ENCODE measurements around the gene ATOH8.

The ATOH8 gene

DNA sequence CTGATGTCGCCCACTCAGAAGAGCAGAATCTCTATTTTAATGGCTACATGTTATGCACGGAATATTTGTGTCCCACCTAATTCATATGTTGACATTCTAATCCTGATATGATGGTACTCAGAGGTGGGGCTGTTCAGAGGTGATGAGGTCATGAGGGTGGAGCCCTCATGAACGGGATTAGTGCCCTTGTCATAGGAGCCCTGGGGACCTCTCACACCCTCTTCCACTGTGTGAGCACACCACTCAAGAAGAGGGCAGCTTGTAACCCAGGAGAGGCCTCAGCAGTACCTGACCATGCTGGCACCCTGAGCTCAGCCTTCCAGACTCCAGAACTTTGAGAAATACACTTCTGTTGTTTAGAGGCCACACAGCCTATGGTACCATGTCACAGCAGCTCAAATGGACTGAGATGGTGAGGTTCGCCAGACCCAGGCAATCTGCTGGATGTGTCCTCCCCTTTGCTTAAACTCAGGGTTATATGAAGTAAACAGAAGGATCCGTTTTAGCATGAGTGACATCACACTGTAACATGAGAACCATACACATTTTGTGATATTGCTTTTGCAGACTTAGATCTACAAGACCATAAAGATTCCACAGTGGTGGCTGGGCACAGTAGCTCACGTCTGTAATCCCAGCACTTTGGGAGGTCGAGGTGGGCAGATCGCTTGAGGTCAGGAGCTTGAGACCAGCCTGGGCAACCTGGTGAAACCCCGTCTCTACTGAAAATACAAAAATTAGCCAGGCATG is 48.7 kb downstream of the ATOH8 start:
- DNase-seq (ENCODE audit: low read depth) = no peak

DNA sequence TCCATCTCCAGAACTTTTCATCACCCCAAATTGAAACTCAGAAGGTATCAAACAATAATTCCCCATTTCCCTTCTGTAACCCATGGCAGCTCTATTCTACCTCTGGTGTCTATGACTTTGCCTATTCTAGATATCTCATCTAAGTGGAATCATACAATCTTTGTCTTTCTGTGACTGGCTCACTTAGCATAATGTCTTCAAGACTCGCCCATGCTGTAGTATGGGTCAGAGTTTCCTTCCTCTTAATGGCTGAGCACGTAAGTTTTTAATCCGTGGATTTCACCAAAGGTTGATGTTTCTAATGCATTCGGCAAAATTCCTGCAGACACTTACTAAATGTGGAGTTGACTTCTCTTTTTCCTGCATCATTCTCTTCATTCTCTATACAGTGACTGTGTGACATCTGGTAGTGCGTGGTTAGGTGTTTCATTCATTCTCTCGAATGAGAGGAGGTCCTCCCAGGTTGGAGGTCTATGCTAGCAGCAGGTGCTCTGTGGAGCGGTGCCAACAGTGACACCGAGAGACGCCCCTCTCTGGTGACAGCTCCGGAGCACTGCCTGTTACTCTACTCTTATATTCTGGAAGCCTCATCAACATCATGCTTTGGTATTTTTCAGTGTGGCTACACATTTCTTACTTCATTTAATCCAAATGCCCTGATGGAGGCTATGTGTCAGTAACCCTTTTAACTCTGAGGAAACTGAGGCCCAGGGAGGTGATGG is 50.1 kb downstream of the ATOH8 start:
- no peak for DNase-seq (ENCODE audit: low read depth)

DNA sequence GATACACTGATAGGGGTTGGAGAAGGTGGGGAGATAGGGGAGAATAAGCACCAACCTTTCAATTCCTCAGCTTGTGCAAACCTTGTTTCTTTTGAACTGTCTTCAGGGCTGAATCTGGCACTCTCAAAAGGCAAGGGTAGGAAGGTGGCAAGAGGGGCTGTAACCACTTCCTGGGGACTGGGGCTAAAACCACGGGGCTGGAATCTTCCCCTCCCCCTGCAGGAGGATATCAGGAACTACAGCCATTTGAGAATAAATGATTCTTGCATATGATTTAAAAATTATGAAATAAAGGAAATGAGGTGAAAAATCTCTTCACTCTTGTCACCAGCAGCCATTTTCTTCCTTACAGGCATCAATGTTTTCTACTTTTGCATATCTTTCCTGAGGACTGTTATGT is 50.8 kb downstream of the ATOH8 start:
- DNase-seq (ENCODE audit: low read depth) = no peak

DNA sequence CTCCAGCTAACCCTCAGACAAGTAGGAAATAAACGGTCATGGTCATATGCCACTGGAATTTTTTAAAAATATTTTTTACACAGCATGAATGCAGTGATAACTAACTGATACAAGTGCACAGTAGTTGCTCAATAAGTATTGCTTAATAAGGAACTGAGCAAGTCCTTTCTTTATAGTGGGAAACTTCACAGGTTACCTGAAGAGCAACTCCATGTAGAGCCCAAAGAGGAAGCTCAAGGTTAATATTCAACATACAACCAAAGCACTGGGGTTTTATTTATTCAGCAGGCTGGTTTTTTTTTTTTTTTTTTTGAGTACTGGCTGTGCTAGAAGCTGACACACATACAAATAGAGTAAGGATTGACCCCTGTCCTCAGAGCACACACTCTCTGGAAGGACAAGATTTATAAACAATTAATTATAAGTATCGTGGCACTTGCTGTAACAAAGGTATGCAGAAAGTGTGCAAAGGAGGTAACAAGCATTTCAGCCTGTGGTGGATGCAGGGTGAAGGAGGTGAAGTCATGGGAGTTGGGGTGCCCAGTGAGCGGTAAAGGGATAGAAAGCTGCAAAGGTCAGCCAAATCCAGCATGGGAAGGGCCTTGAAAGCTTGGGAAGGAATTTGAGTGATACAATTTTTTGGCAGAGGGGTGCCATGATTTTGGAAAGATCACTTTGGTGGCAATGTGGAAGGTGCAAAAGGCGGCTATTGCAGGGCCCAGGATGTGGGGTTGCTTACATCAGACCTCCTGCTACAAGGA is 52.7 kb downstream of the ATOH8 start:
- no peak for DNase-seq (ENCODE audit: low read depth)

DNA sequence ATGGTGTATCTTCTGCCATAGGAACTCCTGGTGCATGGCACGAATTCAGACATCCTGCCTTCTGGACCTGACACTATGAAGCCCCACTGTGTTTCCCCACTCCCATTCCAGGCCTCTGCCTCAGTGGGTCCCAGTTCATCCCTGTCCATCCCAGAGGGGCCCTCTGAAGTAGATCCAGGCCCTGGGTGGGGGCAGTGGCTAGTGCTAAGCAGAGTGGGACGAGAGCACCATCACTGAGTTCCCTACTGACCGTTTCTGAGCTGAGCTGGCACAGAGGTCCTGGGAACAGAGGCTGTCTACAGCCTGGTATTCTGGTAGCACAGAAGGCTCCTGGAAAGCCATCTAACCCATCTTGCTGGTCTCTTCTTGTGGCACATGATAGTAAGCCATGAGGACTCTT is 54.0 kb downstream of the ATOH8 start:
- no peak for DNase-seq (ENCODE audit: low read depth)

DNA sequence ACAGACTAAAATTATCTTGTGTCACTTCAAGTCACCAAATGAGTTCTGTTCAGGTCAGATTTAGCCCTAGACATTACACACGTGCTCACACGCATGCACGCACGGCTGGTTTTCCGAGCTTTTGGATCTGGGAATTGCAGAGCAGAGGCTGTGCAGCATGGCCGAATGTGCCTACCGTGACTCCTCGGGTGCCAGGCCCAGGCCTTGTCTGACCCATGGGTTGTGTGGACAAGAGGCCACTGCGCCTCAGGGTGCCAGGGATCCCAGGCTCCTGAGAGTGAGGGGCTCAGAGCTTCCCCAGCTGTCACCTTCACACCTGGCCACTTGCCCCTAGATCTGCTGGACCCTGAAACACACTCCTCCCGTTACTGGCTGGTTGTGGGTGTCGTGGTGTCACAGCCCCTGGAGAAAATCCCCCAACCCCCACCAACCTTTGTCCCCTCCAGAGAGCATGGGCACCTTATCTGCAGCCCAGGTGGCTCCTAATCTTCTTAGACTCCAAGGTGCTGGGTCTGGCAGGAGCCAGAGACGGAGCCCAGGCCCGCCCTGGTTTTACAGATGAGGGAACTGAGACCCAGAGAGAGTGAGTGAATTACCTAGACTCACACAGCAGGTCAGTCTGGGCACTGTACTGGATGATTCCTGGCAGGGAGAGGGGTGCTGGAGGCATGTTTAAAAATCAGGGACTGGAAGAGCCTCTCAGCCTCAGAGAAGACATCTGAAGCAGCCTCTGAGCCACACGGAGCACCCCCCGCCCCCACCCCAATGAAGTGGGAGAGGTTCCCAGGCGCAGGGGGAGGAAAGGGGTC is 56.8 kb downstream of the ATOH8 start:
- DNase-seq (ENCODE audit: low read depth) = no peak

DNA sequence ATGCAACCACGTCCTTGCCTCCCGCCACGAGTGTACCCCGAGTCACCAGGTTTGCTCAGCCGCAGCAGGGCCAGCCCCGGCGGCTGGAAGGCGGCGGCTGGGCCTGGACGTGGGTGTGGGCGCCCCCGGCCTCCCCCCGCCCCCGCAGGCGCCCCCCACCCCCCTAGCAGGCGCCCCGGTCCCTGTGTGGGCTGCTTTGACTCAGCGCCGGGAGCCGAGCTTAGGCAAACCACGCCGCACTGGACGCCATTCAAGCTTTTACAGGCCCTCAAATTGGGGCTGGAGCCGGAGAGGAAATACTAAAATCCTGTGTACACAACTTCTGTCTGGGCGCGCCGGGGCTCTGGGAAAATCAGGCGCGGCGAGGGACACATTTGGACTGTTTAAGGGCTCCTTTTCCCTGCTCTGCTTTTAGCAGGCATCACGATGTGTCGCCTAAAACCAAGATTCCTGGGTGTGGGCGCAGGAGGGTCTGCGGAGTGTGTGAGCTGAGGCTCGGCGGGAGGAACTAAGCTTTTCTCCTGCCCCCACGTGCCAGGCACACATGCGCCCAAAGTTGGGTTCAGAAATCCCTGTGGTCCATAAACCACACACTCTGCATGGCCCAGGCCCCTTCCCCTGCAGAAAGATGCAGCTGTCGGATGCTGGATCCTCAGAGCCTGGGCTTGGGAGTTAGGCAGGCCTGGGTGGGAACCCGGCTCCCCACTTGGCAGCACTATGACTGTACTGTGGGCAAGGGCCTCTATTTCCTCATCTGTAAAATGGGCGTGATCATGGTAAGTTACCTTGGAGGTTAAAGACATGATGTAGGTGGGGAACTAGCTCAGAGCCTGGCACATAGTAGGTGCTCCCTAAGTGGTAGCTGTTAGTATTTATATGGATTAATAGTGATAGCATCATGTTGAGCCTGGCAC is 57.6 kb downstream of the ATOH8 start:
- DNase-seq (ENCODE audit: low read depth) = peak; percentile 28

DNA sequence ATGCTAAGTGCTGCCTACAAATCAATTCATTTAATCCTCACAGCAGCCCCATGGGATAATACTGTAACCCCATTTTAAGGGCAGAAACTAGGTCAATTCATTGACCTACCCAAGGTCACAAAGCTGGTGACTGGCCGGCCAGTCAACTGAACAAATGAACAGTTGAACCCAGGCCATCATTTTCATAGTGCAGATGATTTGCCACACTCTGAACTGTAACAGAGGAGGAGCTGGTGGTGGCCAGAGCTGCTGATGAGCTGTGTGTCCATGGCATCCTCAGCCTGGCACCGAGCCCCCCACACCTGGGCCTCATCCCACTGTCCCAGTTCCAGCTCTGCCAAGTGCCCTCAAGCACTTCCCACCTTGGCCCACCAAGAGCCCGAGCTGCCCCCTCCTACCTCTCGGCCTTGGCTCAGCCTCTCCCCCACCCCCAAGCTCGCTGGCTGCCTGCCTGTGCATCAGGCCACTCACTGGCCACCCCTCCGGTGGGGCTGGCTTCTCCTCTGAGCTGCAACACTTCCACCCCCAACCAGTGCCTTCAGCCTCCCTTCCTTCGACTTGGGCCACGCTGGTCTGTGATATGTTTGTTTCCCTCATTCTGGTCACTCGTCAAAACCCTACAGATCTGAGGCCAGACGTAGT is 58.4 kb downstream of the ATOH8 start:
- no peak for DNase-seq (ENCODE audit: low read depth)

DNA sequence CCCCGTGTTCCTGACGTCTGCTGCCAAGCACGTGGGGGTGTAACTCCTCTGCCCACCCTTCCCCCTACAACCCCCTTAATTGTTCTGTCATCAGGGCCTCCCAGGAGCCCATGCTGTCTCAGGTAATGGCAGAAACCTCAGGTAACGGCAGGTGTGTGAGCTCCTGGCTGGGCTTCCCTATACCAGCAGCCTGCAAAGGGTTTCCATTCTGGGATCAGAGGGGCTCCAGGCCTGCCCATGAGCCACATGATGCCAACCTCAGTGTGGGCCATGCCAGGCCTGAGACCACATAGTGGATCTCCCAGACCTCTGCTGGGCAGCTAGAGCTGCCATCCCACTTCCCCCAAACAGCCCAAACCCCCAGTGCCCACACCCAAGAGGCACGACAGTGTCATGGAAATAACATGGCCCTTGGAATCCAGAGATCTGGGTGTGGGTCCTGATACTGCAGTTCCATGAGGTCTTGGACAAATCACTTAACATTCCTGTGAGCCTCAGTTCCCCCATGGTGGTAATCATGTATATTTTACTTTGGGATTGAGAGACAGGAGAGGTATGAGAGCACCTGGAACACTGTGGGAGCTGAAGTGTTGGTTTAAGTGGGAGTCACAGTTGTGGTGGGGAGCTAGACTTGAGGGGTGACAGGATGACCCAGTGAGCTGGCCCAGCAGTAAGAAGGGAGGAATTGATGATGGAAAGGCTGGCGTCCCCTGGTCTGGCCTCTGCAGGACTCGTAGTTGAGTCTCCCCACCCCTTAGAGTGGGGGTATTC is 59.6 kb downstream of the ATOH8 start:
- no peak for DNase-seq (ENCODE audit: low read depth)

DNA sequence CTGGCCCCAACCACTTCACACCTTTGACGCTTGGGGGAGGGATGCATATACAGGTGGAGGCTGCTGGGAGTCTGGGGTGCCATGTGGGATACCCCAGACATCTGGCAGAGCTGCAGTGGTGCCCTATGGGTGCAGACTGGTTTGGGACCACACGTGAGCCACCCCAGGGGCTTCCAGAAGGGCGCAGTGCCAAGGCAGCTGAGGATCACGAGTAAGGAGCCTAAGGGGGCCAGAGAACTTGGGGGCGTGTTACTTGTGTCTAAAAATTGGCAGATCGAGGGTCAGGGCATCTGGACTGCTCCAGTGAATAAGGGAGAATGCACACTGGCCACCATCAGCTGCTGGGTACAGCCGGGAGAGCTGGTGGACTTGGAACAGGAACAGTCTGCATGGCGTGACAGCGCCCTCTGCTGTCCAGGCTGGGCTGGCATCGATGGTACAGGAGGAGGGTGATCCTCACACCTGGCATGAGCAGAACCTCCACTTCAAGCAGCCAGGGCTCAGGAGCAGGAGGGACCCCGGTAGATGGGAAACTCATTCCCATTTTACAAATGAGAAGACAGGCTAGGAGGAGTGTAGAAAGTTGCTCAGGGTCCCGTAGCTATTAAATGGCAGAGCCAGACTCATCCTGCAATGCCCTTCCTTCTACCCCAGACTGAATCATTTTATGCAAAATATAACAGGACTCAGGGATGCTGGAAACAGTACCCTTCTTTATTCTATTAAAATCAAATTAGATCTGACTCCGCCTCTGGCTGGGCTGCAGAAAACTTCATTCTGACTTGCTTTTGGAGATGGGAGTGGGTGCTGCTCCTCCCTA is 60.4 kb downstream of the ATOH8 start:
- DNase-seq (ENCODE audit: low read depth) = peak; percentile 69

DNA sequence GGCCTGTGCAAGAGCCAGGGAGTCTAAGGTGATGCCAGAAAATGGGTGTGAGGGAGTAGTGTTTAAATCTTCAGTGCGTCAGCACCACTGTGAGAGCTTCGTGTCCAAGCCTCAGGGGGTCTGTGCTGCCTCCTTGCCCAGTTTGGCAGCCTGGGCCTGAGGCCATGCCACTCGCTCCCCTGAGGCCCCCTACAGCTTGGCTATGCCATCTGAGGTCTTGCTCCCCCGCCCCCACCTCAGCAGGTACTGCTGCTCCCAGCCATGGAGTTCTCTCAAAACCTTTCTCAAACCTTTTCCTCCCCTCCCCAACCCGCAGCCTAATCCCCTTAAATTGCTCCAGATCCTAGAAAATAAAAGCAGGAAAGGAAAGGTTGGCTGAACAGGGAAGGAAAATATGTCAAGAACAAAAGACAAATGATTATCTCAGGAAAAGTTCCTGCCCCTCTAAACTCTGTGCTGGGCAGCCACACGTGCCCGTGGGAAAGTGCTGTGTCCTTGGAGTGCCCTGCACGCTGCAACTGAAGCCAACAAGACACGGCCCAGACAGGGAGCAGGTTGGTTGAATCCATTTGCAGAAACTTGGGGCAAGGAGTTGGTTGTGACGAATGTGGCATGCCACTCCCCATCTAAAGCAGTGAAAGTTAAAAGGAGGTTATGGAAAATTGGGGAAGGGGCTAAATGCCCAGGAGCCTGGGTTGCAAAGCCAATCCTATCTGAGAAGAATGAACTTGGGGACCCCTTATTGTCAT is 61.2 kb downstream of the ATOH8 start:
- no peak for DNase-seq (ENCODE audit: low read depth)

DNA sequence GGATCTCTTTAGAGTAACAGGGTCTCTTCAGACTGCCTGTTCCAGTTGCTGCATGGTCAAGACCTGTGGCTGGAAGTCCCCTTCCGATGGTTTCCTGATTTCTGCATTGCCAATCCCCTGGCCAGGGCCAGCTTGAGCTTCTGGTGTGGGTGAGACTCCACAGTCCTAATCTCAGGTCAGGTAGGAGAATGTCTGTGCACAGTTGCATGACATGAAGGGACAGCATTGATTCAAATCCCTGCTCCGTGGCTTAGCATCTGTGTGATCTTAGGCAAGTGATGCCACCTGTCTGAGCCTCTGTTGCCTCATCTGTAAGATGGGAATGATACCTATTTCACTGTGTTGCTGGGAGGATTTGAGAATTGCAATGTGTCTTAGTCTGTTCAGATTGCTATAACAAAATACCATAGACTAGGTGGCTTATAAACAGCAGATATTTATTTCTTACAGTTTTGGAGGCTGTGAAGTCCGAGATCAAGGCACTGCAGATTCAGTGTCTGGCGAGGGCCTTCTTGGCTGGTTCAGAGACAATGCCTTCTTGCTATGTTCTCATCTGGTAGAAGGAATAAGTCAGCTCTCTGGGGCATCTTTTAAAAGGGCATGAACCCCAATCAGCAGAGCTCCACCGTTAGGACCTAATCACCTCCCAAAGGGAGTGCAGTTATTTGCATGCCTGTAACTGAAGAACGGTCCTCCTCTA is 66.2 kb downstream of the ATOH8 start:
- no peak for DNase-seq (ENCODE audit: low read depth)

DNA sequence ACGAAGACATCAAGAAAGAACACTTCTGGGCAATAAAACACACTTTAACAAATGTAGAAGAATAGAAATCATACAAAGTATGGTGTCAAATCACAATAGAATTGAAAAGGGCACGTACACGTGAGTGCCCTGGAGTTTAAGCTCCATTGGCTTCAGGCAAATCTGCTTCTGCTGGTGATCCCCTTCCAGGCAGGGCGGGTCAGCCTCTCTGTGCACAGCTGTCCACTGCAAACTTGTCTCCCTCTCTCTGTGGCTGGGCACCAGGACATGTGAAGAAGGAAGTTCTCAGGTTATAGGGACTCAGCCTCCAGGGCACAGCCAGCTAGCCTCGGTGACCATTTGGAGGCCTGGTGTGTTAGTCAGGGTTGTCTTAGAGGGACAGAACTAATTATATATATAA is 69.0 kb downstream of the ATOH8 start:
- no peak for DNase-seq (ENCODE audit: low read depth)

DNA sequence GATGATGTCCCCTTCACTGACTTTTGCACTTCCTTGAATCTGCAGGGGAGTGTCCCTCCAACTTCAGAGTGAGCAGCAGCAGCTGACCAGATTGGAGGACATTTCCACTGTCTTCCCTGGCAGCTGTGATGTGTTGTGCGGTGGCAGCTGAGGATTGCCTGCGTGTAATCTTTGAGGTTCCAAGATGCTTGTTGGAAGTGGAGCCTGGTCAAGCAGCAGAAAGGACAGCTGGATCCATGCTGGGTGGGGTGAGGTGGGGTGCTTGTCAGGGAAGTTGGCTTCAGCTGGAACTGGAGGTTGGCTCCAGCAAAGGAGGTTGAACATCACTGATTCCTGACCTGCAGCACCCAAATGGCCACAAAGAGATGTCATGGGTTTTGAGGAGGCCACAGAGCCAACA is 70.2 kb downstream of the ATOH8 start:
- no peak for DNase-seq (ENCODE audit: low read depth)

DNA sequence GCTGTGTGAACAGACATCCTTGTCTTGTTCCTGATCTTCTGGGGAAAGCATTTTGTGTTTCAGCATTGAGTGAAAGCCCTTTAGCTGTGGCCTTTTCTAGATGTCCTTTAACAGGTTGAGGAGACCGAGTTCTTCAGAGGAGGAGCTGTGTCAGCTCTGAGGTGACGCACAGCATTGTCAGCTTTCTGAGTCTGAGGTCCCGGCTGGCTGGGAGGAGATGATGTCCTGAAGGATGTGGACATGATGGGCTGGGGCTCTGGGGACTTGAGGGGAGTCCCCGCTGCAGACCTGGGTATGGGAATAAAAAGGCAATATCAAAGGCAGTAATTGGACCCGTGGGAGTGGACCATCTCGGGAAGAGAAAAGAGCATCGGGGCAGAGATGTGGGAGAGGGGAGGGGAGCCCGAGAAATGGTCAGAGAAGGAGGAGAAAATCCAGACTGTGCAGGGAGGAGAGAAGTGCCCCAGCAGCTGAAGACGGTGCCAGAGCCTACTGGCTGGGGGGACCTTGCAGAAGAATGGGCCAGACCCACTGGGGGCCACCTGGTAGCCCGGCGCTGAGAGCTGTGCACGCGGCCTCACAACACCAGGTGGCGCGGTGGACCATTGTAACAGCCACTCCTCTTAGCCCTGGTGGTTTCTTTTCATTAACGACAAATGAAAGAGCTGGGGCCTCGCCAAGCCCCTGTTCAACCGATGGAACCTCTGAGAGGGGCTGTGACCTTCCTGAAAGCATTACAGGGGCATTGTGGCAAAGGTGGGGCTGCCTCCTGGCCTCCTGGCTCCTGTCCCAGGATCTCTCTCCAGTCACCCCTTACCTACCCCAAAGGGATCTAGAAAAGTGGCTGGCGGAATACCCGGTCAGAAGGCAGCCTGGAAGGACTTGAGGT is 73.4 kb downstream of the ATOH8 start:
- DNase-seq (ENCODE audit: low read depth) = no peak

DNA sequence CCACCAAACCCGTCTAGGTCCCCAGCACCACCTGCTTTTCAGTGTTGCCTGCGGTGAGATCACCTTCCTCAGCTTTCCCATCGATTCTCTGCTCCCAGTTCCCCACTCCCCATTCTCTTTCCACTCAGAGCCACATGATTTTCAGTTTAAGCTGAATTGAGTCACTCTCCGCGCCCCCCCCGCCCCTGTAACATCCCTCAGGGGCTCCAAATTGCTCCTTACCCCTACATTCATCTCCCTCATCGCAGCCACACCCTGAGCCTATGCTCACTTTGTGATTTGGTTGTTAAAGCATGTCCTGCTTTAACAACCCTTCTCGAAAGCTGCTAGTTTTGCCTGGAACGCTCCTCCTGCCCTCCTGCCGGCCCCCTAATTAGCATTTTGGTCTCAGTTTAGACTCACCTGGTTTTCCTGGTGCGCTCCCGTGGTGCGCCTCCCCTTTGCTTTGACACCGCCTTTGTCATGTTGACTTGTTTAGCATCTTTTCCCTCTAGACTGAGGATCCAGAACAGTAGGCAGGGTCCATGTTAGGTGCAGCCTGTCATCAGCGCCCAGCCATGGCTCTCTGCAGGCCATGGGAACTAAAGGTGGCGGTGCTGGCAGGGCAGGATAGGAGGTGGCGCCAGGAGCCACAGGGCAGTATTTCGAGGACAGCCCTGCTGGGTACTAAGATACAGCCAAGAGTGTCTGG is 74.2 kb downstream of the ATOH8 start:
- no peak for DNase-seq (ENCODE audit: low read depth)
